GM10248 (cell line): ENCODE data around the gene NFKB1.

Experiments
- CTCF ChIA-PET: fragments of 300-600 bp; sonication (Branson Sonifier 250); formaldehyde crosslinking; extraction: SDS; loops from one replicate; lab custom pipeline; 2021; ENCODE audit warnings: antibody characterized with exemption; lab: Yijun Ruan, JAX
- POLR2A ChIA-PET: fragments of 350-650 bp; sonication (Branson Sonifier 250); formaldehyde crosslinking; extraction: SDS; loops from one replicate; lab custom pipeline; 2020; ENCODE audit warnings: antibody characterized with exemption; lab: Yijun Ruan, JAX
- DNase-seq: peaks from one replicate; pipeline ENCODE4 v3.0.0; 2012; ENCODE audit errors: extremely low spot score
- TF ChIP-seq, protein P1 (sequence below): IDR thresholded peaks from 2 replicates; pipeline ENCODE4 v1.5.1; 2012; ENCODE audit warnings: mild to moderate bottlenecking, low read depth; ENCODE audit errors: extremely low read depth, missing control alignments, control extremely low read depth

NFKB1 gene

DNA sequence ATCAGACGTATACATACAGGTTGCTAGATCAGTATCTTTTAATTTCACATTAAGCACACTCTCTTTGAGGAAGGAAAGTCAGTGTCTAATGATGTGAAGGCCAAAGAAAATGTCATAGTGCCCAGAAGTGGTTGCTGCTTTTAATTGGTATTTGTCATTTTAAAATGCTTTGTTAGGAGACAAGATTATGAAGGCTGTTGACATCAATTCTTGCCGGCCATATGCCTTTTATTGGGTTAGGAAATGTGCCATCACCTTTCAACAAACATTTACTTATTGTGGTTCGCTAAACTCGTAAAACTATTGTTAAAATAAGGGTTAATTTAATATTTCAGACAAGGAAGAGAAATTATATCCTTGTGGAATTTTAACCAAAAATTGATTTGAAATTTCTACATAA lies 32.2 kb downstream of the NFKB1 start:
- TF ChIP-seq, protein P1, sequence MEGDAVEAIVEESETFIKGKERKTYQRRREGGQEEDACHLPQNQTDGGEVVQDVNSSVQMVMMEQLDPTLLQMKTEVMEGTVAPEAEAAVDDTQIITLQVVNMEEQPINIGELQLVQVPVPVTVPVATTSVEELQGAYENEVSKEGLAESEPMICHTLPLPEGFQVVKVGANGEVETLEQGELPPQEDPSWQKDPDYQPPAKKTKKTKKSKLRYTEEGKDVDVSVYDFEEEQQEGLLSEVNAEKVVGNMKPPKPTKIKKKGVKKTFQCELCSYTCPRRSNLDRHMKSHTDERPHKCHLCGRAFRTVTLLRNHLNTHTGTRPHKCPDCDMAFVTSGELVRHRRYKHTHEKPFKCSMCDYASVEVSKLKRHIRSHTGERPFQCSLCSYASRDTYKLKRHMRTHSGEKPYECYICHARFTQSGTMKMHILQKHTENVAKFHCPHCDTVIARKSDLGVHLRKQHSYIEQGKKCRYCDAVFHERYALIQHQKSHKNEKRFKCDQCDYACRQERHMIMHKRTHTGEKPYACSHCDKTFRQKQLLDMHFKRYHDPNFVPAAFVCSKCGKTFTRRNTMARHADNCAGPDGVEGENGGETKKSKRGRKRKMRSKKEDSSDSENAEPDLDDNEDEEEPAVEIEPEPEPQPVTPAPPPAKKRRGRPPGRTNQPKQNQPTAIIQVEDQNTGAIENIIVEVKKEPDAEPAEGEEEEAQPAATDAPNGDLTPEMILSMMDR, result no peak
- ChIA-PET CTCF (interaction anchor here (0.7 to 6.0 kb wide), 4 partner anchors 10 to 54 kb away, joined by 3 to 40 read pairs (median 4); no protein-coding TSS in a partner anchor), POLR2A (no interaction called here)
- no peak for DNase-seq

DNA sequence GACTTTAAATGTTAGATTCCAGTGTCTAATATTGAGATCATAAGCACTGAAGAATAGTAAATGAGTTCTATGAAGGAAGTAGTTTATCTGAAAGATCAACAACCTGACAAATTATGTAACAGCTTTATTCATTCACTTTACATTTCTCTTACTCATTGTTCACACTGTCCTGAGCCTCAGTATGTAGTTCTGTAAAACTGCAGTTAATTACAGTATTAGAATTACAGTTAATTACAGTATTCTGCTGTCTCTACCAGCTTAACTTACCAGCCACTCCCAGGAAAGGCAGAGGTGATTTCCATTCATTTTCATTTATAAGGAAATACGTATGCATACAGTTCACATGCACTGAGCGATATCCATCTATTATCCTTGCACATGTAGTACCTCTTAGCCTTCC lies 32.7 kb downstream of the NFKB1 start:
- TF ChIP-seq, protein P1, result no peak
- ChIA-PET POLR2A (no interaction called here), CTCF (interaction anchor here (6.0 kb wide), 1 partner anchor 12 kb away, joined by 40 read pairs; no protein-coding TSS in a partner anchor)
- DNase-seq, result no peak

DNA sequence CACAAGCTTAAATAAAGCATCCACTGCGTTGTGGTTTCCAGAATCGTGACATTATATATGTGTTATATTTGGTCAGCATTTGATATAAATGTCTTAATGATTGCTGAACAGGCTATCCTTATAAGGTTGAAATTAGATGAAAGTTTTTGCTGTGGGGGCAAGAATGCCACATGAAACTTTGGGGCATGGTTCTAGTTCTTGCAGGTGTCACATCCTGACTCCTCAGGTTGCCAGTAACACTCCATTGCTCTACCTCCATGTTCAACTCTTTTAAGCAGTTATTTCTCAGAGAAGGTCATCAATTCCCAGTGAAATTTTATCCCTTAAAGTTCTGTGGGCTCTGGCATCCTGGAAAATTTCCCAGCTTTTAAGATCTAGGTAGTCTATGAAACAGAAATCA lies 33.7 kb downstream of the NFKB1 start:
- TF ChIP-seq, protein P1, result no peak
- no peak for DNase-seq
- ChIA-PET CTCF (interaction anchor here (1.2 to 6.0 kb wide), 3 partner anchors 10 to 87 kb away, joined by 3 to 40 read pairs (median 7); no protein-coding TSS in a partner anchor), POLR2A (no interaction called here)

DNA sequence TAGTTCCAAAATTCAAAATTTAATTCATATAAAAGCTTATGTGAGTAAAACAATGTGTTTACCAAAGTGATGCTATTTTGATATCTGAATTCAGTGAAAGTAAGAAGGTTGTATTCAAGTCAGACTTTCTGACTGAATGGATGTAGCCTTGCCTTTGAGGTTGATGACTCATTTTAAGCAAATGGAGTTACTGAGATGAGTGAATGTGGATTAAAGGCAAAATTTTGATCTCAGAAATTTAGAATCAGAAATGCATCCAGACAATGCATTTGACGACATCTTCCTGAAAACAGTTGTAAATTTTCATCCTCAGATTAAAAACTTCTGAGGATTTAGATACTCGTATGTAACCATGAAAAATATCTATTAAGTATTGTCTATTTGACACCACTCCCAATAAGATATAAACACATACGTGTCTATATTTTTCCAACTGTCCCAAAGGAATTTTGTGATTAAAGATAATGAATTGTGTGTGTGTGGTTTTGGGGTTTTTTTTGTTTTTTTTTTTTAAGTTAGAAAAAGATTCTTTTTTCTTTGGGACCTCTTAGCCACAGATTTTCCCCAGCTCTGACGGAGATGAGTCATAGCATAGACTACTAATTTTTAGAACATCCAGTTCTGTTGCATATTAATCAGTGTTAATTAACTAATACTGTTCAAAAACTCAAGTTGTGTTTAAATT lies 34.4 kb downstream of the NFKB1 start:
- POLR2A ChIA-PET, result no interaction called here
- peak; percentile 22 for DNase-seq
- TF ChIP-seq, protein P1, result no peak
- CTCF ChIA-PET, result interaction anchor here (1.2 to 6.0 kb wide), 3 partner anchors 10 to 87 kb away, joined by 3 to 40 read pairs (median 7); no protein-coding TSS in a partner anchor

DNA sequence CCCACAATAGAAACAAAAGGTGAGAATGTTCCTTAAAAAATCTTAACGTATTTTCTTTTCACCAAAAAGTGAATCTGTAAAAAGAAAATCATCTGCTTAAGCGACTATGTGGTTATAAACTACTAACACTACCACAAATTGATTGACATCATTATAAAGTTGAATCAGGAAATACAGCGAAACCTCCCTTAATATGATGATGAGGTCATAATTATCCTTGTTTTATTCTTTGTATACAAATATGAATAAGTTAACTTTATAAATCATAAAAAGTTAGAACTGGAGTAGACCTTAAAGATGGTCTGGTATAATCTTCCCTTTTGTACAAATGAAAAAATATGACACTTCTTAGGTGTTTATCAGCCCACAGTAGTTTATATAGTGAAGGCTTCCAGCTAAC lies 35.6 kb downstream of the NFKB1 start:
- TF ChIP-seq, protein P1, result no peak
- ChIA-PET CTCF (interaction anchor here (1.1 to 6.0 kb wide), 8 partner anchors 8 to 83 kb away, joined by 3 to 40 read pairs (median 4); no protein-coding TSS in a partner anchor), POLR2A (no interaction called here)
- DNase-seq, result no peak

DNA sequence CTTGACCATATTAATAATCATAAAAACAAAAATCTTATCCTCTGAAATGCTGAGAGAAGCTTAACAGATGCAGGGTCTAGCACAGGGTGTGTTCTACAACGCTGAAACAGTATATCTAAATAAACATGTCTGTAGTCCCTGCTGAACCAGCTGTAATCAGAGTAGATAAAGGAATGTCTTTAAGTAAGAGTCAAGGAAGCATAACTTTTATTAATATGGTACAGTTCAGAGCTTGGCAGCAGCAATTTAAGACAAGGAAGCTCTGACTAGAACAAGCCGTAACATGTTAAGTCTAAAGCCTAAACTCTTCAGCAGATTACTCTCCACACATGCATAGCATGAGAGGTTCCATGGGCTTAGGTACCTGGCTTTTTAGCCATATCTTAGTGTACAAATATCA lies 36.1 kb downstream of the NFKB1 start:
- ChIA-PET POLR2A (no interaction called here), CTCF (interaction anchor here (1.1 to 6.0 kb wide), 9 partner anchors 8 to 83 kb away, joined by 3 to 40 read pairs (median 4); no protein-coding TSS in a partner anchor)
- TF ChIP-seq, protein P1, result no peak
- no peak for DNase-seq
